ENCODE measurements around the gene ERCC4. TPM values are rescaled to one million over a fixed set of nuclear protein-coding genes. Genes with fewer than 3 reads are reported as not detected.

The ERCC4 gene
- total RNA-seq, 1 experiment from 2014 or later: 23.4 TPM

- TF ChIP-seq POLR2AphosphoS5 (IDR thresholded peaks at IDR 0.05; ENCODE audit: low read depth, low read length) (no peak), REST (IDR thresholded peaks at IDR 0.05; ENCODE audit: insufficient read depth in 1 of 2, low read depth in 2 of 2, low read length in 1 of 2) (no peak), CTCF (IDR thresholded peaks at IDR 0.05) (no peak), SIN3A (IDR thresholded peaks at IDR 0.05; ENCODE audit: borderline replicate concordance, insufficient read depth, low read depth, low read length) (no peak), TCF7L2 (IDR thresholded peaks at IDR 0.05; ENCODE audit: low read depth, low read length) (no peak)
- no peak overlapping the region; the same call in 1 of the 2 replicates for H3K27ac ChIP-seq (ENCODE audit: low read length)
- BruUV-seq (replicated peaks): no TSS peak
- H3K4me1 ChIP-seq (ENCODE audit: control insufficient read depth, insufficient read depth, low read length): no peaks in the 10 kb centered on the region
- intact Hi-C loops (cut with micrococcal nuclease; ENCODE audit: unreplicated experiment) (no loop called here), in situ Hi-C loops (cut with HindIII; ENCODE audit: low pct_unique_long_range_greater_than_20kb, low sequenced_read_pairs) (loop anchor here (25.0 kb wide), 1 partner anchor 292 kb away; no protein-coding TSS in a partner anchor)
- POLR2A ChIA-PET: no interaction called here
- no peak for DNase-seq (ENCODE audit: low read depth, low spot score)
- ATAC-seq: no peak
- no peaks in the 10 kb centered on the region for H3K9me3 ChIP-seq (ENCODE audit: control insufficient read depth, insufficient read depth, low read depth, low read length)
- H3K27me3 ChIP-seq (ENCODE audit: control insufficient read depth, insufficient read depth, low read length): no peaks in the 10 kb centered on the region
- CTCF ChIA-PET: no interaction called here
- H3K36me3 ChIP-seq (ENCODE audit: control insufficient read depth, insufficient read depth, low read length): no peaks in the 10 kb centered on the region
- no peak overlapping the region for H3K4me3 ChIP-seq (ENCODE audit: low read depth in 2 of 2, low read length in 2 of 2)
These were observed 24.9 kb downstream of the ERCC4 start for GRCh38 chr16:13944816-13945215.

GRCh38 chr16:13945744-13946485 is 26.0 kb downstream of the ERCC4 start:
- DNase-seq (ENCODE audit: low read depth, low spot score) (no peak), ATAC-seq (no peak)
- ChIA-PET POLR2A (no interaction called here), CTCF (no interaction called here)
- no peaks in the 10 kb centered on the region for H3K36me3 ChIP-seq (ENCODE audit: control insufficient read depth, insufficient read depth, low read length)
- H3K27ac ChIP-seq (ENCODE audit: low read length): no peak overlapping the region
- intact Hi-C loops (cut with micrococcal nuclease; ENCODE audit: unreplicated experiment): no loop called here
- in situ Hi-C loops (cut with HindIII; ENCODE audit: low pct_unique_long_range_greater_than_20kb, low sequenced_read_pairs): loop anchor here (25.0 kb wide), 1 partner anchor 291 kb away; no protein-coding TSS in a partner anchor
- no peaks in the 10 kb centered on the region for H3K9me3 ChIP-seq (ENCODE audit: control insufficient read depth, insufficient read depth, low read depth, low read length)
- no peak for TF ChIP-seq REST (IDR thresholded peaks at IDR 0.05; ENCODE audit: insufficient read depth in 1 of 2, low read depth in 2 of 2, low read length in 1 of 2)
- no peak for TF ChIP-seq SIN3A (IDR thresholded peaks at IDR 0.05; ENCODE audit: borderline replicate concordance, insufficient read depth, low read depth, low read length)
- no peak for TF ChIP-seq POLR2AphosphoS5 (IDR thresholded peaks at IDR 0.05; ENCODE audit: low read depth, low read length)
- TF ChIP-seq TCF7L2 (IDR thresholded peaks at IDR 0.05; ENCODE audit: low read depth, low read length): no peak
- no peak for TF ChIP-seq CTCF (IDR thresholded peaks at IDR 0.05)
- no peaks in the 10 kb centered on the region for H3K27me3 ChIP-seq (ENCODE audit: control insufficient read depth, insufficient read depth, low read length)
- BruUV-seq (replicated peaks): no TSS peak
- H3K4me3 ChIP-seq (ENCODE audit: low read depth in 2 of 2, low read length in 2 of 2): no peak overlapping the region
- H3K4me1 ChIP-seq (ENCODE audit: control insufficient read depth, insufficient read depth, low read length): no peaks in the 10 kb centered on the region

All from Panc1 (cell line).